HG03108 (cell line): Measurements from ENCODE around the gene CALN1.
"Not testable (repeated sequence)": the region's sequence is repeated elsewhere in the genome, so short reads cannot be mapped to it uniquely, and the experiment has no call there.

Experiments used
- ATAC-seq: cut with Tn5 transposase; IDR thresholded peaks from one replicate; pipeline ENCODE4 v1.9.1; 2021; ENCODE audit warnings: moderate library complexity; ENCODE audit not compliant: unreplicated experiment

Gene CALN1

GRCh38 chr7:71826141-71826540 lies 586.0 kb downstream of the CALN1 start:
- ATAC-seq, result no peak

GRCh38 chr7:71824006-71824760 lies 588.0 kb downstream of the CALN1 start:
- no peak for ATAC-seq

- ATAC-seq, result not testable (repeated sequence)
These were observed 589.7 kb downstream of the CALN1 start for GRCh38 chr7:71822406-71822805.

GRCh38 chr7:71817916-71818315 lies 594.2 kb downstream of the CALN1 start:
- ATAC-seq, result no peak

- no peak for ATAC-seq
These were observed 604.0 kb downstream of the CALN1 start for GRCh38 chr7:71808115-71808514.

GRCh38 chr7:71804256-71804655 lies 607.9 kb downstream of the CALN1 start:
- no peak for ATAC-seq

GRCh38 chr7:71801976-71802375 lies 610.2 kb downstream of the CALN1 start:
- ATAC-seq, result no peak

- no peak for ATAC-seq
These were observed 611.8 kb downstream of the CALN1 start for GRCh38 chr7:71800321-71800720.

- ATAC-seq, result no peak
These were observed 616.7 kb downstream of the CALN1 start for GRCh38 chr7:71795410-71795809.

GRCh38 chr7:71793251-71793650 lies 618.9 kb downstream of the CALN1 start:
- no peak for ATAC-seq

GRCh38 chr7:71787513-71787912 lies 624.6 kb downstream of the CALN1 start:
- ATAC-seq, result no peak

- no peak for ATAC-seq
These were observed 626.9 kb downstream of the CALN1 start for GRCh38 chr7:71785216-71785615.

- ATAC-seq, result no peak
These were observed 627.4 kb downstream of the CALN1 start for GRCh38 chr7:71784781-71785180.

- no peak for ATAC-seq
These were observed 628.0 kb downstream of the CALN1 start for GRCh38 chr7:71784180-71784579.

- ATAC-seq, result no peak
These were observed 628.4 kb downstream of the CALN1 start for GRCh38 chr7:71783779-71784178.

- ATAC-seq, result no peak
These were observed 630.1 kb downstream of the CALN1 start for GRCh38 chr7:71782051-71782450.

- ATAC-seq, result no peak
These were observed 631.9 kb downstream of the CALN1 start for GRCh38 chr7:71780282-71780681.

- no peak for ATAC-seq
These were observed 634.9 kb downstream of the CALN1 start for GRCh38 chr7:71777278-71777677.

- ATAC-seq, result no peak
These were observed 635.4 kb downstream of the CALN1 start for GRCh38 chr7:71776726-71777125.

- no peak for ATAC-seq
These were observed 636.5 kb downstream of the CALN1 start for GRCh38 chr7:71775648-71776047.

- ATAC-seq, result no peak
These were observed 639.4 kb downstream of the CALN1 start for GRCh38 chr7:71772779-71773178.

- no peak for ATAC-seq
These were observed 641.8 kb downstream of the CALN1 start for GRCh38 chr7:71770269-71770907.

- ATAC-seq, result no peak
These were observed 642.8 kb downstream of the CALN1 start for GRCh38 chr7:71769326-71769725.
